Gastrocnemius medialis (tissue), 4 donors: ENCODE measurements around the gene EIF2S1. TPM values are rescaled to one million over a fixed set of nuclear protein-coding genes. Genes with fewer than 3 reads are reported as not detected.

ENCODE experiments used
- ATAC-seq, 2 donors: fragments of 150-250 bp; one replicate each; pipeline ENCODE4 v1.9.1; 2016
- DNase-seq, 2 donors: peaks; one replicate each; pipeline ENCODE4 v3.0.0-alpha.2; 2019
- H3K27ac ChIP-seq, 4 donors: fragments of 200-600 bp; sonication (generic); 1 replicate in 1 of 4; 2 replicates in 3 of 4; pipeline ENCODE4 v1.5.1; 2016 to 2018; ENCODE audit warnings: mild to moderate bottlenecking in 2 of 4, moderate library complexity in 1 of 4
- H3K27me3 ChIP-seq, 3 donors: fragments of 200-600 bp; sonication (generic) in 2 of 3; 1 replicate in 1 of 3; 2 replicates in 2 of 3; pipeline versions ENCODE4 v1.5.1 to v1.6.0; 2016 to 2019; ENCODE audit warnings: mild to moderate bottlenecking in 1 of 3, moderate library complexity in 1 of 3
- H3K36me3 ChIP-seq, 2 donors: fragments of 200-600 bp; sonication (generic) in 1 of 2; one replicate each; pipeline ENCODE4 v1.5.1; 2017 to 2018
- H3K4me1 ChIP-seq, 2 donors: fragments of 200-600 bp; sonication (generic) in 1 of 2; one replicate each; pipeline ENCODE4 v1.5.1; 2016 to 2017; ENCODE audit warnings: mild to moderate bottlenecking in 2 of 2
- H3K4me3 ChIP-seq, 4 donors: fragments of 200-600 bp; sonication (generic) in 3 of 4; 1 replicate in 1 of 4; 2 replicates in 3 of 4; pipeline ENCODE4 v1.5.1; 2016 to 2019; ENCODE audit warnings: mild to moderate bottlenecking in 2 of 4
- H3K9me3 ChIP-seq, 3 donors: fragments of 200-600 bp; sonication (generic) in 2 of 3; 1 replicate in 1 of 3; 2 replicates in 2 of 3; pipeline ENCODE4 v1.5.1; 2016 to 2019
- CTCF ChIP-seq, 5 experiments: fragments of 450-650 bp in 3 of 5; fragments of 200-600 bp in 2 of 5; sonication (generic) in 2 of 5; IDR thresholded peaks in 4 of 5; conservative IDR thresholded peaks in 1 of 5; 1 replicate in 4 of 5; 2 replicates in 1 of 5; pipeline ENCODE4 v1.5.1; 2016 to 2019; ENCODE audit warnings: antibody characterized with exemption in 5 of 5, mild to moderate bottlenecking in 3 of 5, moderate library complexity in 3 of 5
- POLR2A ChIP-seq, 2 donors: fragments of 450-650 bp; IDR thresholded peaks; one replicate each; pipeline ENCODE4 v1.6.1; 2017; ENCODE audit warnings: antibody characterized with exemption in 2 of 2, mild to moderate bottlenecking in 2 of 2, moderate library complexity in 2 of 2
- in situ Hi-C, 4 donors: fragments of 200-750 bp; cut with MboI; loops; one replicate each; pipeline versions ENCODE4 v1.15.0 to v1.8.0; 2017; ENCODE audit warnings: low sequenced_read_pairs in 4 of 4
- intact Hi-C: fragments of 100-400 bp; cut with DNase I; formaldehyde crosslinking; loops from one replicate; pipeline ENCODE4 v1.15.1; 2023; ENCODE audit warnings: low total_unique reads
- total RNA-seq, 4 donors: library from RNA; depleted of rRNA; stranded (reverse); fragments of >200 nt; gene quantifications; one replicate each; pipeline versions ENCODE4 v1.1.0 to v1.2.3, GENCODE V29; 2016

The EIF2S1 gene
- total RNA-seq, 4 donors from 2014 or later, result 87.7 to 164 (median 129) TPM

GRCh38 chr14:67377916-67378315 lies 17.8 kb downstream of the EIF2S1 start:
- TF ChIP-seq CTCF (IDR thresholded peaks at IDR 0.05 in 4 of 5, conservative IDR thresholded peaks at IDR 0.05 in 1 of 5), result no peak
- no peak for TF ChIP-seq POLR2A (IDR thresholded peaks at IDR 0.05)
- DNase-seq (no peak), ATAC-seq (no peak)
- no peaks in the 10 kb centered on the region for H3K4me1 ChIP-seq
- H3K27ac ChIP-seq, result no peak overlapping the region
- in situ Hi-C loops, result no loop called here
- intact Hi-C loops, result no loop called here
- peaks cover 0 to 94% of the 10 kb centered on the region in 2 donors for H3K36me3 ChIP-seq
- no peak overlapping the region for H3K4me3 ChIP-seq
- H3K9me3 ChIP-seq, result no peaks in the 10 kb centered on the region
- no peaks in the 10 kb centered on the region for H3K27me3 ChIP-seq

GRCh38 chr14:67385120-67385519 lies 25.0 kb downstream of the EIF2S1 start:
- ATAC-seq, result no peak
- H3K4me3 ChIP-seq, result no peak overlapping the region

GRCh38 chr14:67385618-67386017 lies 25.5 kb downstream of the EIF2S1 start:
- in situ Hi-C loops, result no loop called here

More at GRCh38 chr14:67385120-67385519, 25.0 kb downstream of the EIF2S1 start:
- Histone ChIP-seq H3K4me1 (no peaks in the 10 kb centered on the region), H3K27ac (no peak overlapping the region), H3K27me3 (no peaks in the 10 kb centered on the region), H3K36me3 (peaks cover 0 to 64% of the 10 kb centered on the region in 2 donors), H3K9me3 (no peaks in the 10 kb centered on the region)
- in situ Hi-C loops, result no loop called here
- intact Hi-C loops, result no loop called here
- no peak for DNase-seq
- TF ChIP-seq CTCF (IDR thresholded peaks at IDR 0.05 in 4 of 5, conservative IDR thresholded peaks at IDR 0.05 in 1 of 5) (no peak), POLR2A (IDR thresholded peaks at IDR 0.05) (no peak)

GRCh38 chr14:67387195-67387594 lies 27.1 kb downstream of the EIF2S1 start:
- no peak for TF ChIP-seq POLR2A (IDR thresholded peaks at IDR 0.05)
- no peak for TF ChIP-seq CTCF (IDR thresholded peaks at IDR 0.05 in 4 of 5, conservative IDR thresholded peaks at IDR 0.05 in 1 of 5)
- intact Hi-C loops (no loop called here), in situ Hi-C loops (no loop called here)
- peaks cover 0 to 44% of the 10 kb centered on the region in 2 donors for H3K36me3 ChIP-seq
- H3K4me3 ChIP-seq, result no peak overlapping the region
- H3K4me1 ChIP-seq, result no peaks in the 10 kb centered on the region
- DNase-seq (no peak), ATAC-seq (no peak)
- H3K9me3 ChIP-seq, result no peaks in the 10 kb centered on the region
- no peaks in the 10 kb centered on the region for H3K27me3 ChIP-seq
- no peak overlapping the region for H3K27ac ChIP-seq

More at GRCh38 chr14:67385618-67386017, 25.5 kb downstream of the EIF2S1 start:
- no peaks in the 10 kb centered on the region for H3K27me3 ChIP-seq
- TF ChIP-seq CTCF (IDR thresholded peaks at IDR 0.05 in 4 of 5, conservative IDR thresholded peaks at IDR 0.05 in 1 of 5), result no peak
- no peak for TF ChIP-seq POLR2A (IDR thresholded peaks at IDR 0.05)
- no peaks in the 10 kb centered on the region for H3K9me3 ChIP-seq
- H3K4me3 ChIP-seq, result no peak overlapping the region
- H3K27ac ChIP-seq, result no peak overlapping the region
- H3K4me1 ChIP-seq, result no peaks in the 10 kb centered on the region
- no peak for ATAC-seq
- intact Hi-C loops, result no loop called here
- peaks cover 0 to 59% of the 10 kb centered on the region in 2 donors for H3K36me3 ChIP-seq
- no peak for DNase-seq

- no peak overlapping the region for H3K4me3 ChIP-seq
- in situ Hi-C loops (no loop called here), intact Hi-C loops (no loop called here)
- TF ChIP-seq CTCF (IDR thresholded peaks at IDR 0.05 in 4 of 5, conservative IDR thresholded peaks at IDR 0.05 in 1 of 5) (no peak), POLR2A (IDR thresholded peaks at IDR 0.05) (no peak)
- no peak overlapping the region for H3K27ac ChIP-seq
- H3K4me1 ChIP-seq, result no peaks in the 10 kb centered on the region
- H3K27me3 ChIP-seq, result no peaks in the 10 kb centered on the region
- peaks cover 0 to 23% of the 10 kb centered on the region in 2 donors for H3K36me3 ChIP-seq
- DNase-seq, result no peak
- no peak for ATAC-seq
- H3K9me3 ChIP-seq, result no peaks in the 10 kb centered on the region
Measured at GRCh38 chr14:67389275-67389674, 29.1 kb downstream of the EIF2S1 start.
